ENCODE results near the gene C1orf185.
"Not testable (repeated sequence)": the region's sequence is repeated elsewhere in the genome, so short reads cannot be mapped to it uniquely, and the experiment has no call there.

Gene C1orf185

GRCh38 chr1:51086496-51087271 lies 15.3 kb upstream of the C1orf185 start:
- Histone ChIP-seq H3K27me3 (replicated peaks; ENCODE audit: control insufficient read depth, insufficient read depth, low read length, poor library complexity, severe bottlenecking) (peaks cover 9% of the 10 kb centered on the region), H3K36me3 (ENCODE audit: control insufficient read depth, insufficient read depth, low read length) (no peaks in the 10 kb centered on the region), H3K4me3 (ENCODE audit: insufficient read depth, low read depth, low read length, poor library complexity, severe bottlenecking) (no peak overlapping the region), H3K27ac (ENCODE audit: insufficient read depth, low read length, poor library complexity, severe bottlenecking) (no peak overlapping the region), H3K4me1 (ENCODE audit: control insufficient read depth, insufficient read depth, low read length, poor library complexity, severe bottlenecking) (no peaks in the 10 kb centered on the region), H3K9me3 (ENCODE audit: control insufficient read depth, low read length) (no peaks in the 10 kb centered on the region)
- DNase-seq = no peak

GRCh38 chr1:51088474-51088873 lies 13.6 kb upstream of the C1orf185 start:
- H3K27me3 ChIP-seq (replicated peaks; ENCODE audit: control insufficient read depth, insufficient read depth, low read length, poor library complexity, severe bottlenecking) = peaks cover 9% of the 10 kb centered on the region
- H3K27ac ChIP-seq (ENCODE audit: insufficient read depth, low read length, poor library complexity, severe bottlenecking) = no peak overlapping the region
- H3K36me3 ChIP-seq (ENCODE audit: control insufficient read depth, insufficient read depth, low read length) = no peaks in the 10 kb centered on the region
- H3K4me1 ChIP-seq (ENCODE audit: control insufficient read depth, insufficient read depth, low read length, poor library complexity, severe bottlenecking) = no peaks in the 10 kb centered on the region
- no peak for DNase-seq
- H3K9me3 ChIP-seq (ENCODE audit: control insufficient read depth, low read length) = no peaks in the 10 kb centered on the region
- no peak overlapping the region for H3K4me3 ChIP-seq (ENCODE audit: insufficient read depth, low read depth, low read length, poor library complexity, severe bottlenecking)

GRCh38 chr1:51093581-51093980 lies 8.4 kb upstream of the C1orf185 start:
- H3K36me3 ChIP-seq (ENCODE audit: control insufficient read depth, insufficient read depth, low read length) = no peaks in the 10 kb centered on the region
- no peaks in the 10 kb centered on the region for H3K9me3 ChIP-seq (ENCODE audit: control insufficient read depth, low read length)
- H3K27ac ChIP-seq (ENCODE audit: insufficient read depth, low read length, poor library complexity, severe bottlenecking) = no peak overlapping the region
- H3K27me3 ChIP-seq (replicated peaks; ENCODE audit: control insufficient read depth, insufficient read depth, low read length, poor library complexity, severe bottlenecking) = no peaks in the 10 kb centered on the region
- DNase-seq = no peak
- H3K4me1 ChIP-seq (ENCODE audit: control insufficient read depth, insufficient read depth, low read length, poor library complexity, severe bottlenecking) = no peaks in the 10 kb centered on the region
- no peak overlapping the region for H3K4me3 ChIP-seq (ENCODE audit: insufficient read depth, low read depth, low read length, poor library complexity, severe bottlenecking)

- Histone ChIP-seq H3K4me3 (ENCODE audit: insufficient read depth, low read depth, low read length, poor library complexity, severe bottlenecking) (no peak overlapping the region), H3K36me3 (ENCODE audit: control insufficient read depth, insufficient read depth, low read length) (no peaks in the 10 kb centered on the region), H3K4me1 (ENCODE audit: control insufficient read depth, insufficient read depth, low read length, poor library complexity, severe bottlenecking) (no peaks in the 10 kb centered on the region), H3K27me3 (replicated peaks; ENCODE audit: control insufficient read depth, insufficient read depth, low read length, poor library complexity, severe bottlenecking) (no peaks in the 10 kb centered on the region), H3K27ac (ENCODE audit: insufficient read depth, low read length, poor library complexity, severe bottlenecking) (no peak overlapping the region), H3K9me3 (ENCODE audit: control insufficient read depth, low read length) (no peaks in the 10 kb centered on the region)
- DNase-seq = no peak
Measured at GRCh38 chr1:51097171-51097570, 4.9 kb upstream of the C1orf185 start.

GRCh38 chr1:51100264-51100880 lies 1.7 kb upstream of the C1orf185 start:
- Histone ChIP-seq H3K27ac (ENCODE audit: insufficient read depth, low read length, poor library complexity, severe bottlenecking) (no peak overlapping the region), H3K9me3 (ENCODE audit: control insufficient read depth, low read length) (no peaks in the 10 kb centered on the region), H3K27me3 (replicated peaks; ENCODE audit: control insufficient read depth, insufficient read depth, low read length, poor library complexity, severe bottlenecking) (no peaks in the 10 kb centered on the region), H3K36me3 (ENCODE audit: control insufficient read depth, insufficient read depth, low read length) (no peaks in the 10 kb centered on the region), H3K4me1 (ENCODE audit: control insufficient read depth, insufficient read depth, low read length, poor library complexity, severe bottlenecking) (no peaks in the 10 kb centered on the region), H3K4me3 (ENCODE audit: insufficient read depth, low read depth, low read length, poor library complexity, severe bottlenecking) (no peak overlapping the region)
- no peak for DNase-seq

- no peaks in the 10 kb centered on the region for H3K4me1 ChIP-seq (ENCODE audit: control insufficient read depth, insufficient read depth, low read length, poor library complexity, severe bottlenecking)
- no peak overlapping the region for H3K4me3 ChIP-seq (ENCODE audit: insufficient read depth, low read depth, low read length, poor library complexity, severe bottlenecking)
- H3K36me3 ChIP-seq (ENCODE audit: control insufficient read depth, insufficient read depth, low read length) = no peaks in the 10 kb centered on the region
- no peak overlapping the region for H3K27ac ChIP-seq (ENCODE audit: insufficient read depth, low read length, poor library complexity, severe bottlenecking)
- no peaks in the 10 kb centered on the region for H3K9me3 ChIP-seq (ENCODE audit: control insufficient read depth, low read length)
- no peak for DNase-seq
- H3K27me3 ChIP-seq (replicated peaks; ENCODE audit: control insufficient read depth, insufficient read depth, low read length, poor library complexity, severe bottlenecking) = peaks cover 3% of the 10 kb centered on the region
Measured at GRCh38 chr1:51114137-51114536, 12.1 kb downstream of the C1orf185 start.

- H3K27me3 ChIP-seq (replicated peaks; ENCODE audit: control insufficient read depth, insufficient read depth, low read length, poor library complexity, severe bottlenecking) = peaks cover 3% of the 10 kb centered on the region
- no peak overlapping the region for H3K27ac ChIP-seq (ENCODE audit: insufficient read depth, low read length, poor library complexity, severe bottlenecking)
- no peak for DNase-seq
- no peaks in the 10 kb centered on the region for H3K9me3 ChIP-seq (ENCODE audit: control insufficient read depth, low read length)
- H3K4me1 ChIP-seq (ENCODE audit: control insufficient read depth, insufficient read depth, low read length, poor library complexity, severe bottlenecking) = no peaks in the 10 kb centered on the region
- no peaks in the 10 kb centered on the region for H3K36me3 ChIP-seq (ENCODE audit: control insufficient read depth, insufficient read depth, low read length)
- H3K4me3 ChIP-seq (ENCODE audit: insufficient read depth, low read depth, low read length, poor library complexity, severe bottlenecking) = no peak overlapping the region
Measured at GRCh38 chr1:51115714-51116404, 13.8 kb downstream of the C1orf185 start.

GRCh38 chr1:51119331-51119730 lies 17.3 kb downstream of the C1orf185 start:
- Histone ChIP-seq H3K4me1 (ENCODE audit: control insufficient read depth, insufficient read depth, low read length, poor library complexity, severe bottlenecking) (no peaks in the 10 kb centered on the region), H3K4me3 (ENCODE audit: insufficient read depth, low read depth, low read length, poor library complexity, severe bottlenecking) (no peak overlapping the region)

GRCh38 chr1:51120629-51121028 lies 18.6 kb downstream of the C1orf185 start:
- Histone ChIP-seq H3K4me1 (ENCODE audit: control insufficient read depth, insufficient read depth, low read length, poor library complexity, severe bottlenecking) (no peaks in the 10 kb centered on the region), H3K36me3 (ENCODE audit: control insufficient read depth, insufficient read depth, low read length) (no peaks in the 10 kb centered on the region)
- no peak for DNase-seq

More at GRCh38 chr1:51119331-51119730, 17.3 kb downstream of the C1orf185 start:
- H3K27me3 ChIP-seq (replicated peaks; ENCODE audit: control insufficient read depth, insufficient read depth, low read length, poor library complexity, severe bottlenecking) = peaks cover 3% of the 10 kb centered on the region
- DNase-seq = no peak
- H3K27ac ChIP-seq (ENCODE audit: insufficient read depth, low read length, poor library complexity, severe bottlenecking) = no peak overlapping the region
- H3K36me3 ChIP-seq (ENCODE audit: control insufficient read depth, insufficient read depth, low read length) = no peaks in the 10 kb centered on the region
- no peaks in the 10 kb centered on the region for H3K9me3 ChIP-seq (ENCODE audit: control insufficient read depth, low read length)

GRCh38 chr1:51127152-51127551 lies 25.1 kb downstream of the C1orf185 start:
- not testable (repeated sequence) for H3K4me3 ChIP-seq (ENCODE audit: insufficient read depth, low read depth, low read length, poor library complexity, severe bottlenecking); H3K27me3 ChIP-seq (replicated peaks; ENCODE audit: control insufficient read depth, insufficient read depth, low read length, poor library complexity, severe bottlenecking); H3K27ac ChIP-seq (ENCODE audit: insufficient read depth, low read length, poor library complexity, severe bottlenecking); H3K36me3 ChIP-seq (ENCODE audit: control insufficient read depth, insufficient read depth, low read length); DNase-seq; H3K9me3 ChIP-seq (ENCODE audit: control insufficient read depth, low read length); H3K4me1 ChIP-seq (ENCODE audit: control insufficient read depth, insufficient read depth, low read length, poor library complexity, severe bottlenecking)

More at GRCh38 chr1:51120629-51121028, 18.6 kb downstream of the C1orf185 start:
- Histone ChIP-seq H3K9me3 (ENCODE audit: control insufficient read depth, low read length) (no peaks in the 10 kb centered on the region), H3K4me3 (ENCODE audit: insufficient read depth, low read depth, low read length, poor library complexity, severe bottlenecking) (no peak overlapping the region), H3K27me3 (replicated peaks; ENCODE audit: control insufficient read depth, insufficient read depth, low read length, poor library complexity, severe bottlenecking) (peaks cover 3% of the 10 kb centered on the region), H3K27ac (ENCODE audit: insufficient read depth, low read length, poor library complexity, severe bottlenecking) (no peak overlapping the region)
